Fibroblast of skin of scalp (primary cell): Measurements from ENCODE around the gene C11orf58. TPM values are rescaled to one million over a fixed set of nuclear protein-coding genes. Genes with fewer than 3 reads are reported as not detected.

Source experiments
- DNase-seq: peaks from one replicate; pipeline ENCODE4 v3.0.0-alpha.2; 2013
- polyA plus RNA-seq, 2 experiments: library from polyadenylated mRNA; unstranded; fragments of 120-200 nt; gene quantifications; one replicate each; pipeline ENCODE4 v1.2.1, GENCODE V29; 2013; ENCODE audit not compliant: insufficient read length in 2 of 2

C11orf58 gene
- 262 TPM for polyA plus RNA-seq (2013, experiment 1 of 2; ENCODE audit: insufficient read length)
- polyA plus RNA-seq (2013, experiment 2 of 2; ENCODE audit: insufficient read length): 248 TPM

DNA sequence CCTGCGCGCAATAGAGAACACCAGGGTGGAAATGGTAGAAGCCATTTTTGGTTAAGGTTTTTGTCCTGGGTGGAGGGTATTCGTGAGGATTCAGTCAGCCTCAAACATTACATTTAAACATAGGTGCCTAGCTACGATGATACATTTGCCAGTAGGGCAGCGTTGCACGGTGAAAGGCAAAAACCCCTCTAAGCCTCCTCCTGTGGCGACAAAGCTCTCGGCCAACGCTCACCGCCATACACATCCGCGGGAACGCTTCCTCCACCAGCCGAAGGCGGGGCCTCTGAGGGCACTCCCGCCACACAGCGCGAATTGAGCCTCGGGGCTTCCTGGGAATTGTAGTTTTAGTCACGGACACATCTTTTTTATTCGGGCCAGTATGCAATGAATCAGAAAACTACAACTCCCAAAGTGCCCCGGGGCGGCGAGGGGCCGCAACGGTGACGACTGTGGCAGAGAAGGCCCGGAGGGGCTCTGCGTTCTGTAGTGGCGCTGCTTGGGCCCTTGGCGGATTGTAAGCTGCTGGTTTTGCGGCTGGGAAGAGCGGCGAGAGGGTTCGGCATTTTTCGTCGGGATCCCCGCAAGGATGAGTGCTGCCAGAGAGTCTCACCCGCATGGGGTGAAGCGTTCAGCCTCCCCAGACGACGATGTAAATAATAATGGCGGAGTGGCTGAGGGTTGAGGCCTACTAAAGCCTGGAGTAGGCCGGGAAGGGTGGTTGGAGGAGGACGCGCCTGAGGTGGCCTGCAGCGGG is at the start of gene C11orf58:
Gene C11orf58 (plus strand): TSS at position 455 of the 754 bp plus-strand sequence. CDS start 132 bp downstream, at position 587.
- peak; percentile 97 for DNase-seq

- no peak for DNase-seq
Observed at GRCh38 chr11:16690086-16690485, 48.4 kb upstream of the C11orf58 start.

GRCh38 chr11:16703795-16704194 is 34.7 kb upstream of the C11orf58 start:
- DNase-seq: no peak

GRCh38 chr11:16713594-16713993 is 24.9 kb upstream of the C11orf58 start:
- no peak for DNase-seq

DNA sequence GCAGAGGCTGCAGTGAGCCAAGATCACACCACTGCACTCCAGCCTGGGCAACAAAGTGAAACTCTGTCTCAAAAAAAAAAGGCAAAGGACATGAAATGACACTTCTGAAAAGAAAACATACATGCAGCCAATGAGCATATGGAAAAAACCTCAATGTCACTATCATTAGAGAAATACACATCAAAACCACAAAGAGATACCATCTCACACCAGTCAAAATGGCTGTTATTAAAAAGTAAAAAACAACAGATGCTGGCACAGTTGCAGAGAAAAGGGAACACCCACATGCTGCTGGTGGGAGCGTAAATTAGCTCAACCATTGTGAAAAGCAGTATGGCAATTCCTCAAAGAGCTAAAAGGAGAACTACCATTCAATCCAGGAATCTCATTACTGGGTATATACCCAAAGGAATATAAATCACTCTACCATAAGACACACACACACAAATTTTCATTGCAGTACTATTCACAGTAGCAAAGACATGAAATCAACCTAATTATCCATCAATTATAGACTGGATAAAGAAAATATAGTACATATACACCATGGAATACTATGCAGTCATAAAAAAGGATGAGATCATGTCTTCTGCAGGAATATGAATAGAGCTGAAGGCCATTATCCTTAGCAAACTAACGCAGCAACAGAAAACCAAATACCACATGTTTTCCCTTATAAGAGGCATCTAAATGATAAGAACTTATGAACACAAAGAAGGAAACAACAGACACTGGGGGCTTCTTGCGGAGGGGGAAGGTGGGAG is 15.7 kb upstream of the C11orf58 start:
- no peak for DNase-seq

DNA sequence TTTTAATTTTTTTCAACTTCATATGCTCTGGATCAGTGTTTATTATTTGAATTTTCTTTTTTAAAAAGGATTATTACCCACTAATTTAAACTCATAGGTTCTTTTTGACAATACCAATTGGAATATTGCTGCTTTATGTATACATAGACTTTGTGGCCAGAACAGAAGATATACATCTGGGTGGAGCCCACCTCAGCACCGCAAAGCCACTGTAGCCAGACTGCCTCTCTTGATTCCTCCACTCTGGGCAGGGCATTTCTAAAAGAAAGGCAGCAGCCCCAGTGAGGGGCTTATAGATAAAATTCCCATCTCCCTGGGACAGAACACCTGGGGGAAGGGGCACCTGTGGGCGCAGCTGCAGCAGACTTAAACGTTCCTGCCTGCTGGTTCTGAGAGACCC is 10.6 kb upstream of the C11orf58 start:
- DNase-seq: no peak

GRCh38 chr11:16737818-16738192 is 642 bp upstream of the C11orf58 start:
- peak; percentile 20 for DNase-seq

DNA sequence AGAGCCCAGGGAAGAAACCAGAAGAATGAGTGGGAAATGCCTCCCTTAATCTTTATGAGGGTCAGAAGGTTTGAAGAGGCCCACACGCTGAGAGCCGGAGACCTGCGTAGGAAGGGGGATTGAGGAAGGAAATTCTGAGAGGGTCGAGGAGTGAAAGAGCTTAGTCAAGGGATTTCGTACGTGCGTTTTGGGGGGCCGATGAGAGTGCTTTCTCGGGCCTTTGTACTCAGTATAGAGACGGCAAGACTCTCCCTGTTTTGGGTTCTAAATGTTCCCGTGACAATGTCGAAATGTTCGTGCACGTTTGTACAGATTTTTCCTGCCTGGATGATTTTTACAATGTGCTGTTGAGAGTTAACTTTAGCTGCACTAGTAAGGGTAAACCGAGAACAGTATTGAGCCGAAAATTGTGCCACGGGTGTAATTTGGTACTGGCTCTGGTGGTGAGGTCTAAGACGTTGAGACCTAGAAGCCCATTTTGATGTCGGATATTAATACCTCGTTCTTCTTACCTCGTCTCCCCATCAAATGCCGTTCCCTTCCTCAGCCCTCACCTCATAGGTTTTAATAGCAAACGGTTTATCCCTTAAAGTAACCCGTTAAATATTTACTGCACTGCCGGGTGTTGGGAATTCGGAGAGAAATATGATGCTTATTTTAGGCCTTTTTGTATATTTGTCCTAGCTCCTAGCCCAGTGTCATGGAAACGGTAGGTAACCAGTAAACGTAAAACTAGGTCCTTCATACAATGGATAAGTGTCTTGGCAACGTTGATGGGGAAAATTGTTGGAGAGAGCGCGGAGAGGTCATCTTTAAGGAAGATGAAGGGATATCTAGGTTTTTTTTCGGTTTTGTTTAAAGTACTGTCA is 734 bp downstream of the C11orf58 start:
- peak; percentile 7 for DNase-seq

GRCh38 chr11:16741473-16741872 is 3.0 kb downstream of the C11orf58 start:
- DNase-seq: no peak

DNA sequence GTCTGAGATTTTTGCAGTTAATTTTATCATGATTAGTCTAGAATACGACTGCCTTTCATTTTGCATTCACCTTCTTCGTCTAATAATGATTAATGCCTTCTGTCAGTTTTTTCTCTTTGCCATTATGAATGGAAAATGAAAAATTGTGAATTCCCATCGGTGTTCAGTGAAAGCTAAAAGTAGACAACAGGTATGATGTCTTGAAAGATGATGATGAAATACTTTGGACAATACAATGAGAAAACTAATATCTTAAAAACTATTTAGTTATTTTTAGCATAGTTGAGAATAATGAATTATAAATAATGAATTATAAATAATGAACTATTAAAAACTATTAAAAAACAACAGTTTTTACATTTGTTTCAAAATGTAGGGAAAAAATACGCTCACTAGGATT is 5.0 kb downstream of the C11orf58 start:
- DNase-seq: no peak

- DNase-seq: no peak
Observed at GRCh38 chr11:16744128-16744725, 5.8 kb downstream of the C11orf58 start.

DNA sequence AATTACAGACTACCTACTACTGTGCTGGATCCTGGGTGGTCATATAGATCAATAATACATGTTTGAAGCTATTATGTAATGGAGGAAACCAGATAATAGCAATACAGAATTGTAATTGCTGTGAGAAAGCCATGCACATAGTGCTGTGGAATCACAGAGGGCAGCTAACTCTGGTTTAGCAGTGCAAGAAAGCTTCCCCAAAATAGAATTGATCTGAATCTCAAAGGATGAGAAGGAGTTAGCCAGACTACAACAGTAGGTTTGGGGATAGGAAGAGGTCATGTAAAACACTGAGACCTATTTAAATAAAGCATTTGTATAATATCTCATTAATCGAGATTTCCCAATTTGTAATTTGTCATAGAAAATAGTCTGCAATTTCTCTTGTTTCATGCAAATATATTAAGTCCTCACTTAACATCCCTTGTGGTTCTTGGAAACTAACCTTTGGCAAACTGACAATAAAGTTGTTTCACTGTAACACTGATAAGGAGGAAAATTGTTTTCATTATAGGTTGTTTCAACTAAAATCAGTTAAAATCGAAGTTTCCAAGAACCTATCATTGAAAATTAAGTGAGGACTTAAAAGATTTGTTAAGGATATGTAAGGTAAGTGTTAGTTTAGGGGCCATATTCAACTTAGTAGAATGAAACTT is 7.6 kb downstream of the C11orf58 start:
- DNase-seq: no peak

DNA sequence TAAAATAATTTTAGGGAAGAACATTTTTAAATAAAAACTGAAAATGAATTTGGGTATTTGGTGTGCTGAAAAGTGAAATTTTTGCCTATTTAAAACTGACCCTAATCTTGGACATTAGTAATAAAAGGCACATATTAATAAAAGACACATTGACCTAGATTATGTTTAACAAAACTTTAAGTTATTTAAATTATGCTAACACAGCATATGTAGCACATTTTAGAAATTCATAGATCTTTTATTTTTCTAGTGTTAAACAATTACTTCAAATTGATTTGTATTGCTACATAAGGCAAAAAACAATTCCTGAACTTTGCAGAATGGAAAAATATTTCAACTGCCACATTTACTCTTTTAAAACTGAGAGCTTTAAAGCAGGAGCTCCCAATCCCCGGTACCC is 10.6 kb downstream of the C11orf58 start:
- DNase-seq: no peak

- DNase-seq: no peak
Observed at GRCh38 chr11:16749666-16750065, 11.2 kb downstream of the C11orf58 start.

DNA sequence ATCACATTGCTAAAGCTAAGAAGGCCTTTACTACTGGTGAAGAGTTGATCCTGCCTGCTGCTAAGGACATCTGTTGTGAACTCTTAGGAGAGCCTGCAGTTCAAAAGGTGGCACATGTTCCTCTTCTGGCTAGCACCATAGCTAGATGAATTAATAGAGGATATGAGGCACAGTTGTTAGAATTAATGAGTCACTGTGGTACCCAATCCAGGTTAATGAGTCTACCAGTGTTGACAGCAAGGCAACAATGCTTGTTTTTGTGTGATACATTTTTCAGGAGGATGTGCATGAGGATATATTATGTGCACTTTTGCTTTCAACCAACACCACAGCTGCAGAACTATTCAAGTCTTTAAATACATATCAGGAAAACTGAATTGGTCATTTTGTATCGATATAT is 12.0 kb downstream of the C11orf58 start:
- DNase-seq: no peak

DNA sequence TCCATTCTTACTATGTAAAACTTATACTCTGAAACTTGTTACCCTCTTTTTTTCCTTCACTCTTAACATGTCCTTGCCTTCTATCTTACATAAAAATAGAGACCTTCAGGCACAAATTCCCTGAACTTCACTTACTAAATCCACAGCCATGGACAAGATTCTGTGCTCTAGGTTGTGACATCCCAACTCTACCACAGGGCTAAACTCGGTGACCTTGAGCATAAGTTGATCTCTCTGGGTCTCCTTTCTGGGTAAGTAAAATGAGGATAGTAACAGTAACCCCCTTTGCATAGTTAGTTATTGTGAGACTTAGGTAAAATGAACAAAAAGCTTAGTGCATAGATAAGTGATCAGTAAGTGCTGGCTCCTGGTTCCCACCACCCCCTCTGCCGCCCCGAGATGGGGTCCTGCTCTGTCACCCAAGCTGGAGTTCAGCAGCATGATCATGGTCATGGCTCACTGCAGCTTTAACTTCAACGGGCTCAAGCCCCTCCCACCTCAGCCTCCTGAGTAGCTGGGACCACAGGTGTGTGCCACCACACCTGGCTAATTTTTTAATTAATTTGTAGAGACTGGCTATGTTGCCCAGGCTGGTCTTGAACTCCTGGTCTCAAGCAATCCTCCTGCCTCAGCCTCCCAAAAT is 20.1 kb downstream of the C11orf58 start:
- DNase-seq: no peak

GRCh38 chr11:16759857-16760508 is 21.5 kb downstream of the C11orf58 start:
- peak; percentile 25 for DNase-seq

GRCh38 chr11:16763746-16764145 is 25.3 kb downstream of the C11orf58 start:
- DNase-seq: no peak

- no peak for DNase-seq
Observed at GRCh38 chr11:16764888-16765287, 26.4 kb downstream of the C11orf58 start.

DNA sequence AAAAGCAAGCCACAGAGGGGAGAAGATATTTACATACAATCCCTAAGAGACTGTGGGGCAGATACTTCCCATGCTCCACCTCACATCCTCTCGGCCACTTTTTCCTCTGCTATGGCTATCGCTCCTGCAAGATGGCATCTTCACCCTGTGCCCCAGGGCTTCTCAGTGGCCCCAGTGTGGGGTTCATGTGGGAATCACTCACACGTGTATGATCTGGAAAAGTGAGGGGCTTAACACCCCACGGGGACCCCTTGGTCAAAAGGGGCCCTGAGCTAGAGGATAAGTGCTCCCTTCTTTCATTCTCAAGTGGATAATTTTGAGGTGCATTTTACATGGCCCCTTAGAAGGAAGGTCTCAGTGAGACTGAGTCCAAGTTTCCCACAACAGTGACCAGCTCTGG is 28.7 kb downstream of the C11orf58 start:
- no peak for DNase-seq

- no peak for DNase-seq
Observed at GRCh38 chr11:16767957-16768356, 29.5 kb downstream of the C11orf58 start.
